PC-3 (cell line): ENCODE data around the gene PLOD2. TPM values are rescaled to one million over a fixed set of nuclear protein-coding genes. Genes with fewer than 3 reads are reported as not detected.

Experiments
- ATAC-seq: fragments of 200-7000 bp; cut with Tn5 transposase; 2 replicates; pipeline ENCODE4 v1.9.1; 2020; ENCODE audit warnings: mild to moderate bottlenecking, moderate library complexity
- BruUV-seq: library from RNA; stranded (reverse); fragments of 400-500 nt; replicated peaks from 2 replicates; lab custom pipeline; 2021; lab: Mats Ljungman, UMichigan
- CTCF ChIA-PET: fragments of 300-600 bp; sonication (Branson Sonifier 250); formaldehyde crosslinking; loops from one replicate; lab custom pipeline; 2022; ENCODE audit warnings: antibody characterized with exemption; lab: Charles Lee
- POLR2A ChIA-PET: fragments of 300-600 bp; sonication (Branson Sonifier 250); formaldehyde crosslinking; loops from one replicate; lab custom pipeline; 2022; ENCODE audit warnings: antibody characterized with exemption; ENCODE audit not compliant: unreplicated experiment; lab: Charles Lee
- DNase-seq: peaks from one replicate; pipeline ENCODE4 v3.0.0-alpha.2; 2015
- H2AFZ ChIP-seq: fragments of 300-600 bp; sonication (generic); 2 replicates; pipeline ENCODE4 v1.6.0; 2016; ENCODE audit warnings: antibody characterized with exemption, low read length
- H3F3A ChIP-seq: fragments of 300-600 bp; sonication (generic); one replicate; pipeline ENCODE4 v1.6.0; 2017; ENCODE audit warnings: antibody characterized with exemption, low read length, control low read depth, mild to moderate bottlenecking; ENCODE audit not compliant: unreplicated experiment
- H3K27ac ChIP-seq: fragments of 300-600 bp; sonication (generic); 2 replicates; pipeline ENCODE4 v1.5.1; 2016; ENCODE audit warnings: mild to moderate bottlenecking, low read length
- H3K27me3 ChIP-seq: fragments of 300-600 bp; sonication (generic); 2 replicates; pipeline ENCODE4 v1.6.1; 2016; ENCODE audit warnings: low read length, mixed read lengths
- H3K36me3 ChIP-seq: fragments of 300-600 bp; sonication (generic); 2 replicates; pipeline ENCODE4 v1.6.1; 2016; ENCODE audit warnings: low read depth, mixed run types, low read length, mixed read lengths
- H3K4me1 ChIP-seq: fragments of 300-600 bp; sonication (generic); 2 replicates; pipeline ENCODE4 v1.5.1; 2016; ENCODE audit warnings: low read length; ENCODE audit not compliant: insufficient read depth
- H3K4me2 ChIP-seq: fragments of 300-600 bp; sonication (generic); 2 replicates; pipeline ENCODE4 v1.6.0; 2016; ENCODE audit warnings: low read length
- H3K4me3 ChIP-seq: fragments of 300-600 bp; sonication (generic); 2 replicates; pipeline ENCODE4 v1.5.1; 2016; ENCODE audit warnings: mild to moderate bottlenecking, low read length, mixed read lengths
- H3K79me2 ChIP-seq: fragments of 300-600 bp; sonication (generic); 2 replicates; pipeline ENCODE4 v1.6.1; 2017; ENCODE audit warnings: low read length, mixed read lengths
- H3K9ac ChIP-seq: fragments of 300-600 bp; sonication (generic); 2 replicates; pipeline ENCODE4 v1.6.0; 2016; ENCODE audit warnings: mild to moderate bottlenecking, low read length
- H3K9me2 ChIP-seq: fragments of 300-600 bp; sonication (generic); replicated peaks from 2 replicates; pipeline ENCODE4 v1.6.1; 2016; ENCODE audit warnings: mixed run types, low read length, mixed read lengths
- H3K9me3 ChIP-seq: fragments of 300-600 bp; sonication (generic); 2 replicates; pipeline ENCODE4 v1.6.1; 2016; ENCODE audit warnings: low read length, mixed read lengths
- H4K20me1 ChIP-seq: fragments of 300-600 bp; sonication (generic); 2 replicates; pipeline ENCODE4 v1.6.1; 2016; ENCODE audit warnings: low read length, mixed read lengths
- EZH2 ChIP-seq: fragments of 300-600 bp; sonication (generic); IDR thresholded peaks from one replicate; pipeline ENCODE4 v1.6.1; 2017; ENCODE audit warnings: antibody characterized with exemption, mild to moderate bottlenecking, low read length; ENCODE audit not compliant: unreplicated experiment
- EZH2phosphoT487 ChIP-seq: fragments of 300-600 bp; sonication (generic); IDR thresholded peaks from 2 replicates; pipeline ENCODE4 v1.6.1; 2018; ENCODE audit warnings: mild to moderate bottlenecking, antibody characterized with exemption, low read length, borderline replicate concordance
- intact Hi-C: fragments of 100-400 bp; cut with micrococcal nuclease; formaldehyde crosslinking; loops from 2 replicates; pipeline ENCODE4 v1.9.0; 2023
- total RNA-seq: library from RNA; depleted of rRNA; stranded (reverse); fragments of >200 nt; gene quantifications from 2 replicates; pipeline ENCODE4 v1.2.3, GENCODE V29; 2014
- TF ChIP-seq, protein P1 (sequence below): fragments of 300-600 bp; sonication (generic); conservative IDR thresholded peaks from 2 replicates; pipeline ENCODE4 v1.5.1; 2017; ENCODE audit warnings: antibody characterized with exemption, low read depth, mild to moderate bottlenecking, low read length

Gene PLOD2
- total RNA-seq, 1 experiment from 2014 or later, result 76.1 TPM

DNA sequence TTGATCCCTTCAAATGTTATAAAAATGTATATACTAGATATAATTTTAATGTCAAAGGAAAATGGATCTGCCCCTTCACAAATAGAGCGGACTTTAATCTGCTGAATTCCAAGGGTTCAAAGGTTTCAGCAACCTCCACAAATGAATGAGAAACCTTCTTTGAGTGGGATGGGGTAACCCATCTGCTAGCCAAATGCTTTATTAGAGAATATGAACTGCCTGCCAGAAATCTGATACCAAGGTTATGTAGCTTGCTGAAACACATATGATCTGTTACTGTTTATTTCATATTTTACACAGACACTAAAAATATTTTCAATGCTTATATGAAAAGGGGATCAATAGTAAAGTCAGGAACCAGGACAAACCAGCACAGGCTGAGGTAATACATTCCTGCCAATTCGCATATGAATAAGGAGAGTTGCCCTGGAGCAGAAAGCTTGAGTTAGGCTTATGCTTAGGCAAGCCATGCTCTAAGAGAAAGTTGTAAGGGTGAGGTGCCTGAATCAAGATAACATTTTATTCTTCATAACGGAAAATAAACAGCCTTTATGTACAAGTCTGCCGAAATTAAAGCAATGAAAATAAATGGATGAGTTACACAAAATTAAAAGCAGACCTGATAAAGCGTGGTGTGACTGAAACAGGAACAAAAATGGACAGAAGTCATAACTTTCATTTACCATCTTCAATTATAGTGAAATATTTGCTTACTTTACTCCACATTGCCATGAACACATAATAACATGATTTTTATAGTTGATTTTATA is 26.5 kb downstream of the PLOD2 start:
- Histone ChIP-seq H3K4me3 (no peak overlapping the region), H4K20me1 (peaks cover 37% of the 10 kb centered on the region), H3F3A (no peaks in the 10 kb centered on the region), H3K9ac (no peak overlapping the region), H3K4me1 (peaks cover 10% of the 10 kb centered on the region), H3K36me3 (peaks cover 11% of the 10 kb centered on the region), H2AFZ (no peak overlapping the region), H3K27me3 (no peaks in the 10 kb centered on the region), H3K27ac (no peak overlapping the region), H3K9me3 (no peaks in the 10 kb centered on the region), H3K4me2 (no peak overlapping the region), H3K9me2 (no peaks in the 10 kb centered on the region), H3K79me2 (peaks cover 100% of the 10 kb centered on the region)
- TF ChIP-seq, protein P1, sequence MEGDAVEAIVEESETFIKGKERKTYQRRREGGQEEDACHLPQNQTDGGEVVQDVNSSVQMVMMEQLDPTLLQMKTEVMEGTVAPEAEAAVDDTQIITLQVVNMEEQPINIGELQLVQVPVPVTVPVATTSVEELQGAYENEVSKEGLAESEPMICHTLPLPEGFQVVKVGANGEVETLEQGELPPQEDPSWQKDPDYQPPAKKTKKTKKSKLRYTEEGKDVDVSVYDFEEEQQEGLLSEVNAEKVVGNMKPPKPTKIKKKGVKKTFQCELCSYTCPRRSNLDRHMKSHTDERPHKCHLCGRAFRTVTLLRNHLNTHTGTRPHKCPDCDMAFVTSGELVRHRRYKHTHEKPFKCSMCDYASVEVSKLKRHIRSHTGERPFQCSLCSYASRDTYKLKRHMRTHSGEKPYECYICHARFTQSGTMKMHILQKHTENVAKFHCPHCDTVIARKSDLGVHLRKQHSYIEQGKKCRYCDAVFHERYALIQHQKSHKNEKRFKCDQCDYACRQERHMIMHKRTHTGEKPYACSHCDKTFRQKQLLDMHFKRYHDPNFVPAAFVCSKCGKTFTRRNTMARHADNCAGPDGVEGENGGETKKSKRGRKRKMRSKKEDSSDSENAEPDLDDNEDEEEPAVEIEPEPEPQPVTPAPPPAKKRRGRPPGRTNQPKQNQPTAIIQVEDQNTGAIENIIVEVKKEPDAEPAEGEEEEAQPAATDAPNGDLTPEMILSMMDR, result no peak
- TF ChIP-seq EZH2phosphoT487 (no peak), EZH2 (no peak)
- intact Hi-C loops, result no loop called here
- BruUV-seq, result no TSS peak
- no peak for ATAC-seq
- no peak for DNase-seq
- CTCF ChIA-PET, result no interaction called here
- POLR2A ChIA-PET, result no interaction called here

DNA sequence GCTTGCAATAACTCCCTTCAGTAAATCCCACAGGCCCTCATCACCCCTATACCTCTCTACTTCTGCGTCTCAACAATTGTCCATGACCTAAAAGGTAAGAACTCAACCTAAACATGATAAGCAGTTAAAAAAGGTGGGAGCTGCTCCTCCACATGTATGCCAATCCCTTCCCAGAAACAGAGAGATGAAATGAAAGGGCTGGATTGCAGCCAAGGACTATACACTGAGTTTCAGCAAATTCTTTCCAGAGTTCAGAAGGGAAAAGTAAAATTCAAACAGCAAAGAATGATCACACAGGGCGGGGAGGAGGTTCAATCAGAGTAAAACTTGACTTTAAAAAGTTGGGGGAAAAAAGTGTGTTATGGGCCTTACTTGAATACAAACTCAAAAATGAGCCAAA is 27.5 kb downstream of the PLOD2 start:
- H4K20me1 ChIP-seq, result peaks cover 37% of the 10 kb centered on the region
- no peaks in the 10 kb centered on the region for H3K27me3 ChIP-seq
- no peak overlapping the region for H3K9ac ChIP-seq
- peaks cover 11% of the 10 kb centered on the region for H3K36me3 ChIP-seq
- H3K79me2 ChIP-seq, result peaks cover 100% of the 10 kb centered on the region
- no peaks in the 10 kb centered on the region for H3K9me2 ChIP-seq
- intact Hi-C loops, result no loop called here
- DNase-seq (no peak), ATAC-seq (no peak)
- no peak overlapping the region for H3K4me3 ChIP-seq
- H3K4me1 ChIP-seq, result peaks cover 10% of the 10 kb centered on the region
- ChIA-PET CTCF (no interaction called here), POLR2A (no interaction called here)
- no peak overlapping the region for H3K27ac ChIP-seq
- no peaks in the 10 kb centered on the region for H3F3A ChIP-seq
- no TSS peak for BruUV-seq
- TF ChIP-seq EZH2, result no peak
- no peak for TF ChIP-seq EZH2phosphoT487
- TF ChIP-seq, protein P1, result no peak
- H2AFZ ChIP-seq, result no peak overlapping the region
- H3K9me3 ChIP-seq, result no peaks in the 10 kb centered on the region
- no peak overlapping the region for H3K4me2 ChIP-seq
